IMR-90 (cell line): ENCODE measurements around the gene STKLD1. TPM values are rescaled to one million over a fixed set of nuclear protein-coding genes. Genes with fewer than 3 reads are reported as not detected.

Experiments
- ATAC-seq: fragments of 200-7000 bp; cut with Tn5 transposase; 2 replicates; pipeline ENCODE4 v1.9.1; 2020; ENCODE audit warnings: low read depth, mild to moderate bottlenecking, moderate library complexity
- BruUV-seq: library from RNA; stranded (reverse); fragments of 400-500 nt; replicated peaks from 2 replicates; lab custom pipeline; 2021; lab: Mats Ljungman, UMichigan
- CTCF ChIA-PET: fragments of 300-600 bp; formaldehyde crosslinking; extraction: SDS; loops from one replicate; lab custom pipeline; 2021; ENCODE audit warnings: antibody characterized with exemption; lab: Yijun Ruan, JAX
- POLR2A ChIA-PET: fragments of 300-600 bp; sonication (Branson Sonifier 250); formaldehyde crosslinking; loops from one replicate; lab custom pipeline; 2022; ENCODE audit warnings: antibody characterized with exemption; ENCODE audit not compliant: unreplicated experiment; lab: Charles Lee
- DNase-seq: peaks from one replicate; pipeline ENCODE4 v3.0.0; 2013
- H2AFZ ChIP-seq: replicated peaks from 2 replicates; pipeline ENCODE3; 2013; ENCODE audit warnings: low read length, mild to moderate bottlenecking; ENCODE audit not compliant: poor library complexity
- H2AK5ac ChIP-seq: 2 replicates; pipeline ENCODE4 v1.6.1; 2013; ENCODE audit warnings: low read depth, low read length, inconsistent platforms
- H2AK9ac ChIP-seq: replicated peaks from 2 replicates; pipeline ENCODE3; 2013; ENCODE audit warnings: mild to moderate bottlenecking, low read depth, low read length, moderate library complexity; ENCODE audit not compliant: poor library complexity
- H2BK120ac ChIP-seq: 2 replicates; pipeline ENCODE4 v1.6.1; 2013; ENCODE audit warnings: low read depth, low read length, inconsistent platforms
- H2BK15ac ChIP-seq: 3 replicates; pipeline ENCODE4 v1.6.1; 2013; ENCODE audit warnings: low read depth, low read length, inconsistent platforms
- H2BK20ac ChIP-seq: 2 replicates; pipeline ENCODE4 v1.6.1; 2013; ENCODE audit warnings: low read depth, mild to moderate bottlenecking, inconsistent platforms, low read length, moderate library complexity
- H2BK5ac ChIP-seq: 2 replicates; pipeline ENCODE4 v1.6.1; 2013; ENCODE audit warnings: mild to moderate bottlenecking, low read depth, low read length, inconsistent platforms; ENCODE audit not compliant: poor library complexity, severe bottlenecking
- H3K14ac ChIP-seq: replicated peaks from 2 replicates; pipeline ENCODE4 v1.6.1; 2013; ENCODE audit warnings: low read depth, low read length, inconsistent platforms
- H3K18ac ChIP-seq: 2 replicates; pipeline ENCODE4 v1.6.1; 2013; ENCODE audit warnings: low read depth, low read length, control low read depth
- H3K23ac ChIP-seq: 2 replicates; pipeline ENCODE4 v1.6.1; 2013; ENCODE audit warnings: low read depth, low read length, inconsistent platforms
- H3K27ac ChIP-seq: 2 replicates; pipeline ENCODE4 v1.5.1; 2013; ENCODE audit warnings: mild to moderate bottlenecking, control low read depth, low read length; ENCODE audit not compliant: insufficient read depth
- H3K27me3 ChIP-seq: 2 replicates; pipeline ENCODE4 v1.6.1; 2013; ENCODE audit warnings: low read length; ENCODE audit not compliant: control insufficient read depth, insufficient read depth
- H3K36me3 ChIP-seq: 2 replicates; pipeline ENCODE4 v1.6.1; 2013; ENCODE audit warnings: low read length, mixed read lengths; ENCODE audit not compliant: control insufficient read depth, insufficient read depth
- H3K4ac ChIP-seq: 2 replicates; pipeline ENCODE4 v1.6.1; 2013; ENCODE audit warnings: low read depth, low read length, inconsistent platforms
- H3K4me1 ChIP-seq: 2 replicates; pipeline ENCODE4 v1.6.1; 2013; ENCODE audit warnings: low read length, mixed read lengths; ENCODE audit not compliant: control insufficient read depth, insufficient read depth
- H3K4me2 ChIP-seq: 2 replicates; pipeline ENCODE4 v1.6.1; 2013; ENCODE audit warnings: low read depth, mild to moderate bottlenecking, control low read depth, low read length, moderate library complexity
- H3K4me3 ChIP-seq: 2 replicates; pipeline ENCODE4 v1.5.1; 2013; ENCODE audit warnings: low read depth, mild to moderate bottlenecking, control low read depth, low read length, moderate library complexity; ENCODE audit not compliant: insufficient read depth
- H3K56ac ChIP-seq: 2 replicates; pipeline ENCODE4 v1.6.1; 2013; ENCODE audit warnings: low read length, inconsistent platforms; ENCODE audit not compliant: insufficient read depth; ENCODE audit errors: extremely low read depth
- H3K79me1 ChIP-seq, 2 experiments: 2 replicates each; pipeline ENCODE4 v1.6.1; 2013; ENCODE audit warnings: low read length in 2 of 2, inconsistent platforms in 1 of 2, low read depth in 1 of 2
- H3K9ac ChIP-seq: 2 replicates; pipeline ENCODE4 v1.6.1; 2013; ENCODE audit warnings: low read depth, low read length, control low read depth
- H3K9me1 ChIP-seq: 2 replicates; pipeline ENCODE4 v1.6.1; 2013; ENCODE audit warnings: low read length, inconsistent platforms; ENCODE audit not compliant: insufficient read depth
- H3K9me3 ChIP-seq: 2 replicates; pipeline ENCODE4 v1.6.1; 2013; ENCODE audit warnings: low read length; ENCODE audit not compliant: control insufficient read depth, insufficient read depth
- H4K20me1 ChIP-seq: 2 replicates; pipeline ENCODE4 v1.6.1; 2013; ENCODE audit warnings: low read length, inconsistent platforms; ENCODE audit not compliant: insufficient read depth
- H4K5ac ChIP-seq: 2 replicates; pipeline ENCODE4 v1.6.1; 2013; ENCODE audit warnings: mild to moderate bottlenecking, low read depth, low read length, control low read depth
- H4K8ac ChIP-seq, 2 experiments: 2 replicates each; pipeline ENCODE4 v1.6.1; 2013; ENCODE audit warnings: low read depth in 2 of 2, low read length in 2 of 2, control low read depth in 1 of 2, inconsistent platforms in 1 of 2
- H4K91ac ChIP-seq: 2 replicates; pipeline ENCODE4 v1.6.1; 2013; ENCODE audit warnings: low read depth, low read length, inconsistent platforms; ENCODE audit not compliant: insufficient read depth
- BHLHE40 ChIP-seq: fragments of 150-350 bp; IDR thresholded peaks from 2 replicates; pipeline ENCODE4 v1.6.1; 2016; ENCODE audit warnings: mild to moderate bottlenecking, low read depth, low read length
- CEBPB ChIP-seq: IDR thresholded peaks from 2 replicates; pipeline ENCODE4 v1.6.1; 2012; ENCODE audit warnings: low read depth, low read length, improper control_type of control experiment
- CHD1 ChIP-seq: IDR thresholded peaks from 2 replicates; pipeline ENCODE4 v1.6.1; 2012; ENCODE audit warnings: low read depth, low read length, improper control_type of control experiment
- ELK1 ChIP-seq: fragments of 150-350 bp; IDR thresholded peaks from 2 replicates; pipeline ENCODE4 v1.6.1; 2016; ENCODE audit warnings: low read depth, mild to moderate bottlenecking, low read length, moderate library complexity, borderline replicate concordance
- FOS ChIP-seq: fragments of 150-350 bp; IDR thresholded peaks from 2 replicates; pipeline ENCODE4 v1.6.1; 2016; ENCODE audit warnings: low read depth, low read length
- MAFK ChIP-seq: IDR thresholded peaks from 2 replicates; pipeline ENCODE4 v1.6.1; 2012; ENCODE audit warnings: low read depth, low read length, improper control_type of control experiment
- MXI1 ChIP-seq: IDR thresholded peaks from 2 replicates; pipeline ENCODE4 v1.6.1; 2012; ENCODE audit warnings: low read depth, mild to moderate bottlenecking, low read length, moderate library complexity, borderline replicate concordance
- NFE2L2 ChIP-seq: fragments of 150-350 bp; IDR thresholded peaks from 2 replicates; pipeline ENCODE4 v1.6.1; 2016; ENCODE audit warnings: low read depth, mild to moderate bottlenecking, low read length
- RCOR1 ChIP-seq: IDR thresholded peaks from 2 replicates; pipeline ENCODE4 v1.6.1; 2012; ENCODE audit warnings: mild to moderate bottlenecking, low read length, improper control_type of control experiment; ENCODE audit not compliant: insufficient replicate concordance
- RFX5 ChIP-seq: IDR thresholded peaks from 2 replicates; pipeline ENCODE4 v1.8.0; 2012; ENCODE audit warnings: low read depth, mild to moderate bottlenecking, low read length, moderate library complexity
- SMC3 ChIP-seq: fragments of 150-350 bp; IDR thresholded peaks from 2 replicates; pipeline ENCODE4 v1.6.1; 2016; ENCODE audit warnings: low read depth, mild to moderate bottlenecking, antibody characterized with exemption, low read length, moderate library complexity
- USF2 ChIP-seq: fragments of 150-350 bp; IDR thresholded peaks from 2 replicates; pipeline ENCODE4 v1.6.1; 2017; ENCODE audit warnings: mild to moderate bottlenecking, antibody characterized with exemption, low read length, low read depth
- WGBS, 2 experiments: methylation state at CpG; one replicate each; pipeline versions ENCODE4 v1.1.5 to v1.1.7; 2013; ENCODE audit warnings: missing lambda C conversion rate in 2 of 2; ENCODE audit not compliant: insufficient read length in 1 of 2; ENCODE audit errors: extremely low coverage in 2 of 2; 5-methylcytosine and 5-hydroxymethylcytosine counted together
- dilution Hi-C: fragments of 300-500 bp; cut with HindIII; formaldehyde crosslinking; loops from one replicate; pipeline ENCODE4 v1.14.3; 2018; ENCODE audit warnings: low sequenced_read_pairs; ENCODE audit not compliant: unreplicated experiment
- in situ Hi-C: fragments of 300-500 bp; cut with MboI; formaldehyde crosslinking; loops from 3 replicates; pipeline ENCODE4 v1.14.3; 2019; ENCODE audit warnings: low sequenced_read_pairs, inconsistent platforms, mixed read lengths
- intact Hi-C: fragments of 100-400 bp; cut with micrococcal nuclease; formaldehyde crosslinking; loops from 2 replicates; pipeline ENCODE4 v1.10.0; 2022
- polyA plus RNA-seq, 3 experiments: library from polyadenylated mRNA; depleted of rRNA; stranded (reverse); fragments of >200 nt; gene quantifications; 2 replicates each; pipeline ENCODE4 v1.2.3, GENCODE V29; 2012; ENCODE audit warnings: low replicate concordance in 1 of 3
- total RNA-seq: library from RNA; depleted of rRNA; stranded (reverse); fragments of >200 nt; gene quantifications from 2 replicates; pipeline ENCODE4 v1.2.3, GENCODE V29; 2012
- TF ChIP-seq, protein P1 (sequence below): conservative IDR thresholded peaks from 2 replicates; pipeline ENCODE4 v1.5.1; 2012; ENCODE audit warnings: mild to moderate bottlenecking, low read depth, low read length, improper control_type of control experiment

STKLD1 gene
- total and polyA plus RNA-seq, 2 of the 4 experiments (the other 2 are of a cell fraction), result 0.54 to 0.65 TPM

DNA sequence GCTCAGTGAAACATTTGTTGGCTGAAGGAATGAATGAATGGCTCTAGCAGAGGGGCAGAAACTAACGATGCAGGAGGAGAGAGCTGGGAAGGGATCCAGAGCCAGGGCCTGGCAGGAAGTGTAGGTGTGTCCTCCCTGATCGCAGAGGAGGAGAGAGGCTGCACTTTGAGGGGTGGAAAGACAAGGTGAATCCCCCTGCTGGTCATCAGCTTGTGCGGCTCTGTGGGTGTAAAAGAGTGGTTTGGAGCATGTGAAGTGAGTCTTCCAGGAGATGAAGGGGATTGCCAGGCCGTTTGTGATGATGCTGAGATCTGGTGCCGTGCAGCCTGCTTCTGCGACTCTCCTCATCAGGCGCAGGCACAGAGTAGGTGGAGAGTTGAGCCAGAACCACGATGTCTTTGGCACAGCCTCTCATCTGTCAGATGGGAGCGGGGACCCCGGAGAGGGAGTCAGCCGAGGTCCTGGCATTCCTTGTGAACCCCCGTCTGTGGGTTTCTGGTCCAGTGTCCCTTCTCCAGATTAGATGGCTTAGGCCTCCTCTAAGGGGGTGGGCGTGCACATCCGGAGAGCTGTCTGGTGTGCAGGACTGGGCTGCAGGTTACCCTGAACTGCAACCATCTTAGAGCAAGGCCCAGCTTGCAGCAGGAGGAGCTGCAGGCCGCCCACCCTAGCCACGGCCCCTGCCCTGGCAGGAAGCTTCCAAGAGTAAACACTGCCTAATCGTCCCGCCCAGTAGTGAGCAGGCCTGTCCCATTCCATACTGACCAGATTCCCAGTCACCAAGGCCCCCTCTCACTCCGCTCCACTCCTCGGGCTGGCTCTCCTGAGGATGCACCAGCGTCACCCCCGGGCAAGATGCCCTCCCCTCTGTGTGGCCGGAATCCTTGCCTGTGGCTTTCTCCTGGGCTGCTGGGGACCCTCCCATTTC lies 45.7 kb downstream of the STKLD1 start, which contains the start of gene ADAMTS13:
Gene ADAMTS13, plus strand, starts transcription at position 753 of the 928 bp plus-strand sequence. Its CDS starts 77 bp downstream, at position 830.
- no peak within 1 kb of the TSS; the same call in 1 of the 2 replicates for H3K4me2 ChIP-seq
- H3K9ac ChIP-seq, result no peak within 1 kb of the TSS
- H3K79me1 ChIP-seq, result peaks cover 4 to 5% of the 10 kb centered on the region in 2 experiments; a peak in 2 of 4 replicates
- no peaks in the 10 kb centered on the region; the same call in 1 of the 2 replicates for H3K27me3 ChIP-seq
- no peak within 1 kb of the TSS for H2BK20ac ChIP-seq
- POLR2A ChIA-PET, result no interaction called here
- H4K8ac ChIP-seq, result no peak within 1 kb of the TSS
- peaks cover 14% of the 10 kb centered on the region for H3K9me1 ChIP-seq
- H2BK5ac ChIP-seq, result no peak within 1 kb of the TSS
- H3K23ac ChIP-seq, result no peak within 1 kb of the TSS
- peaks cover 8% of the 10 kb centered on the region; the same call in 1 of the 2 replicates for H3K4me1 ChIP-seq
- CTCF ChIA-PET, result no interaction called here
- ATAC-seq, result no peak
- H4K5ac ChIP-seq, result no peak within 1 kb of the TSS
- peak within 1 kb of the TSS; percentile 55 for H2AK9ac ChIP-seq
- no peak within 1 kb of the TSS; the same call in 2 of the 3 replicates for H2BK15ac ChIP-seq
- H2BK120ac ChIP-seq, result peak within 1 kb of the TSS; percentile 13; the same call in 1 of the 2 replicates
- H3K18ac ChIP-seq, result no peak within 1 kb of the TSS
- H3K36me3 ChIP-seq, result peaks cover 4% of the 10 kb centered on the region; the same call in 1 of the 2 replicates
- H3K56ac ChIP-seq, result peak within 1 kb of the TSS; percentile 1; the same call in 1 of the 2 replicates
- H2AFZ ChIP-seq, result peak within 1 kb of the TSS; percentile 21
- H4K20me1 ChIP-seq, result peaks cover 8% of the 10 kb centered on the region; the same call in 1 of the 2 replicates
- WGBS, 2 experiments, result 56% methylated on average over 9 of the region's 23 CpGs; no CpG with 5 or more reads in 1 of the 2 experiments
- BruUV-seq, result no TSS peak
- no peak within 1 kb of the TSS for H2AK5ac ChIP-seq
- intact Hi-C loops, result loop anchor here (5.0 kb wide), 1 partner anchor 35 kb away; the partner anchor contains the start of gene CACFD1
- H3K9me3 ChIP-seq, result no peaks in the 10 kb centered on the region
- peak; percentile 15 for DNase-seq
- H3K4ac ChIP-seq, result no peak within 1 kb of the TSS
- in situ Hi-C loops, result no loop called here
- no peak within 1 kb of the TSS for H3K4me3 ChIP-seq
- H3K14ac ChIP-seq, result no peak within 1 kb of the TSS
- H3K27ac ChIP-seq, result no peak within 1 kb of the TSS; the same call in 1 of the 2 replicates
- no peak within 1 kb of the TSS for H4K91ac ChIP-seq
- dilution Hi-C loops, result no loop called here
- TF ChIP-seq CEBPB, result no peak
- no peak for TF ChIP-seq RFX5
- TF ChIP-seq MXI1, result no peak
- no peak for TF ChIP-seq RCOR1
- no peak for TF ChIP-seq CHD1
- TF ChIP-seq BHLHE40, result no peak
- TF ChIP-seq ELK1, result no peak
- no peak for TF ChIP-seq FOS
- TF ChIP-seq USF2, result no peak
- TF ChIP-seq NFE2L2, result no peak
- TF ChIP-seq, protein P1, sequence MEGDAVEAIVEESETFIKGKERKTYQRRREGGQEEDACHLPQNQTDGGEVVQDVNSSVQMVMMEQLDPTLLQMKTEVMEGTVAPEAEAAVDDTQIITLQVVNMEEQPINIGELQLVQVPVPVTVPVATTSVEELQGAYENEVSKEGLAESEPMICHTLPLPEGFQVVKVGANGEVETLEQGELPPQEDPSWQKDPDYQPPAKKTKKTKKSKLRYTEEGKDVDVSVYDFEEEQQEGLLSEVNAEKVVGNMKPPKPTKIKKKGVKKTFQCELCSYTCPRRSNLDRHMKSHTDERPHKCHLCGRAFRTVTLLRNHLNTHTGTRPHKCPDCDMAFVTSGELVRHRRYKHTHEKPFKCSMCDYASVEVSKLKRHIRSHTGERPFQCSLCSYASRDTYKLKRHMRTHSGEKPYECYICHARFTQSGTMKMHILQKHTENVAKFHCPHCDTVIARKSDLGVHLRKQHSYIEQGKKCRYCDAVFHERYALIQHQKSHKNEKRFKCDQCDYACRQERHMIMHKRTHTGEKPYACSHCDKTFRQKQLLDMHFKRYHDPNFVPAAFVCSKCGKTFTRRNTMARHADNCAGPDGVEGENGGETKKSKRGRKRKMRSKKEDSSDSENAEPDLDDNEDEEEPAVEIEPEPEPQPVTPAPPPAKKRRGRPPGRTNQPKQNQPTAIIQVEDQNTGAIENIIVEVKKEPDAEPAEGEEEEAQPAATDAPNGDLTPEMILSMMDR, result no peak; the same call in 1 of the 2 replicates
- no peak for TF ChIP-seq MAFK
- no peak for TF ChIP-seq SMC3
